Activated gamma-delta T cell (primary cell): ENCODE data around the gene EGLN1.
"Not testable (repeated sequence)": the region's sequence is repeated elsewhere in the genome, so short reads cannot be mapped to it uniquely, and the experiment has no call there.

Experiments used
- DNase-seq: peaks from one replicate; lab custom pipeline; 2025; lab: John Stamatoyannopoulos, UW

The EGLN1 gene

GRCh38 chr1:231363624-231364023 is 58.5 kb downstream of the EGLN1 start:
- no peak for DNase-seq

DNA sequence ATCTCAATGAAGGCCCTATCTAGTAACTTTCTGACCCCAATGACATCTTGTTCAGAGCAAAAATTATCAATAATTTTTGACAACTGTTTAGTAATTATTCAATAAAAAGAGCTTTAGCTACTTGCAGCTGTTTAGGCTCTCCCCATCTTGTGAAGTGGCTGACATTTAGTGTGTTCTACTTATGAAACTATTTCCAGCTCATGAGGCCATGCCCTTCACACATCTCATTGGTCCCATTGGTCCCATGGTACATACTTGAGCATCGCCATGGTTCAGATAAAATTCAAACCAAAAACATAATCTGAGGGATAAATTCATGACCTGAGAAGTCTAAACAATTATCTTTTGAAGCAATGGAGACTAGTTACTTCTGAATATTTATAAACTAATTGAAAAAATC is 59.8 kb downstream of the EGLN1 start:
- no peak for DNase-seq

DNA sequence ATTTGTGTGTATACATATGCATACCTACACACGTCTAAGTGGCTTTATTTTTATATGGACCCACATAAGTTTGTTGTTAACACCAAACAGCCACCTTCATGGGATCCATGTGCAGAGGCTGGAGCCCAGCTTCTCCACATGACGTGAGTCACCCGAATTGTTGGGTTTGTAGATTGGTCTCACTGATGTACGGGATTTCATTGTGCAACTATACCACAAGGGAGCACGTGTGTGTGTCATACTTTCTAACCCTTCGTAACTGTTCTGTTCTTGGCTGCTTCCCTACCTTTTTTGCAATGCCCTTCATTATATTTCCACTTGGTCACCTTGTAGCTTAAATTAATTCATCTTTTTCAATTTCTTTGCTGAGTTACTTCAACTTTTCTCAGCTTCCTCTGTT is 63.0 kb downstream of the EGLN1 start:
- DNase-seq: no peak

- no peak for DNase-seq
Observed at GRCh38 chr1:231357831-231358354, 64.2 kb downstream of the EGLN1 start.

DNA sequence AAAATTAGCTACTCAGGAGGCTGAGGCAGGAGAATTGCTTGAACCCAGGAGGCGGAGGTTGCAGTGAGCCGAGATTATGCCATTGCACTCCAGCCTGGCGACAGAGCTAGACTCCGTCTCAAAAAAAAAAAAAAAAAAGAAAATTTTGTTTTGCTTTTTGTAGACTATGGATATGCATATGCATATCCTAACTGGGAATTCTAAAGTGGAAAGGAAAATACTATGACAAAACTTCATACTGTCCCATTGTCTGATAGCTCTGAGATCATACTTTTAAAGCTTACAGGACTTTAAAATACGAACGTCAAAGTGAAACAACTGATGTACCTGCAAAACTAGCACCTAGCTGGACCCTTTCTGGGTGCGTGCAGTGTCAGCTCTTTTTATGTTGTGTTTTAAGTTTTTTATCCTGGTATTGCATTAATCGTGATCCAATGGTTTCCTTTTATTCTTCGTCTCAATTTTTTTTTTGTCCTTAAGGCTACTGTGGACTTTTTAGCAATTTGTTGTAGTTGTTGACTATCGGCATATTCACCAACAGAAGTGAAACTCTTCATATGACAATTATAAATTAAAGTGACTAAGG is 64.8 kb downstream of the EGLN1 start:
- DNase-seq: no peak

DNA sequence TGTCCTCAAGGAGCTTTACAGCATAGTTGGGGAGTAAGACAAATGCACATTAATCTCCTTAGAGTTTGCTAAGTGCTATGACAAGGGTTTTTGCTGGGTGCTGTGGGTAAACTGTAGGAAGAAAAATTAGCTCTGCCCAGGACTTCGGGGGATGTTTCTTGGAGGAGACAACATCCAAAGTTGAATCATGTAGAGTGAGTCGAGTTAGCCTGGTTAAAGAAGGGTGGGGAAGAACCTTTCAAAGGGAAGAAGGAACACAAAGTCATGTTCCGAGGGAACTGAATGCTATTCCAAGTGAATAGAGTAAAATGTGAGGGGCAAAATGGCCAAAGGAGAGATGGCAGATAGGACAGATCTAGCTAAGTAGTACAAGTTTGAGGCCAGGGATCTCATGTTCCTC is 66.9 kb downstream of the EGLN1 start:
- no peak for DNase-seq

- no peak for DNase-seq
Observed at GRCh38 chr1:231354330-231355020, 67.6 kb downstream of the EGLN1 start.

GRCh38 chr1:231353086-231353485 is 69.0 kb downstream of the EGLN1 start:
- no peak for DNase-seq

GRCh38 chr1:231351816-231352215 is 70.3 kb downstream of the EGLN1 start:
- DNase-seq: no peak

- DNase-seq: not testable (repeated sequence)
Observed at GRCh38 chr1:231348856-231349255, 73.2 kb downstream of the EGLN1 start.

GRCh38 chr1:231348442-231348841 is 73.6 kb downstream of the EGLN1 start:
- DNase-seq: no peak

DNA sequence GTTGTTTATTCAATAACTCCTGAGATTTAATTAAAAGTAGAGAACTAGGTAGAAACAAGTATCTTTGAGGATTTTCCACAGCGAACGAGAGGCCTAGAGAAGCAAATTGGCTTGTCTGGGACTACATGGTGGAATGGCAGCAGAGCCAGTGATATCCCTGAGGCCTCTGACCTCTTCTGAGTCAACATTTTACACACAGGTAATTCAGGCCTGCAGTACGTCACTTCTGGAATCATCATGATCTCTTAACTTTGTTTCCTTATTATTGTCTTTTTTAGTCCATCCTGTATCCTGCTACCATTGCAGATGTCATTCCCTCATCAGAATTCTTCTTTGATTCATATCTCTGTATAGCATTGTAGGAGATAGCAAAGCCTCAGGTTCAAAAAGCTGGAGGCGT is 74.1 kb downstream of the EGLN1 start:
- DNase-seq: no peak

DNA sequence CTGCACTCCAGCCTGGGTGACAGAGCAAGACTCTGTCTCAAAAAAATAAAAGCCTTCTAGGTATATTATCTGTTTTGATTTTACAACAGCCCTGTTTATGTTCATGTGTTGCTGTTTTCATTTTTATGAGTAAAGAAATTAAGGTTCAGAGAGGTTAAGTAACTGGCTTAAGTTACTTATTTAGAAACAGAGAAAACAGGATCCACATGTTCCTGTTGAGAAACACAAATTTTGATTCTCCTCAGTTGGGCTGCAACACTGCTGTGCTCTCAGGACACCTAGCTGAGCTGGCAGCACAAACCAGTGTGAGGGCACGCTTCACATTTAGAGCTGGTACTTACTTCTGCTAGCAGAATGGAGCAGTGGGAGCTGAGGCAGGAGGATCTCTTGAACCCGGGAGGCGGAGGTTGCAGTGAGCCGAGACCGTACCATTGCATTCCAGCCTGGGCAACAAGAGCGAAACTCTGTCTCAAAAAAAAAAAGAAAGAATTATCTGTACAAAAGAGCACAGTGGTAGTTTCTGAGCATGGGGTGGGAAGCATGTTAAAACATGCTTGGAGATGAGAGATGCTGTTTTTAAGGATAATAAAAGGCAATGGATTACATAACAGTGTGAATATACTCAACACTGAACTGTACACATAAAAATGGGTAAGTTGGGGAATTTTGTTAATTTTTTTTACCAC is 81.6 kb downstream of the EGLN1 start:
- no peak for DNase-seq

GRCh38 chr1:231338270-231339128 is 83.6 kb downstream of the EGLN1 start, which contains the start of gene SPRTN:
SPRTN (plus strand) TSS chr1:231338293; CDS start chr1:231338384, 91 bp downstream.
- DNase-seq: no peak

DNA sequence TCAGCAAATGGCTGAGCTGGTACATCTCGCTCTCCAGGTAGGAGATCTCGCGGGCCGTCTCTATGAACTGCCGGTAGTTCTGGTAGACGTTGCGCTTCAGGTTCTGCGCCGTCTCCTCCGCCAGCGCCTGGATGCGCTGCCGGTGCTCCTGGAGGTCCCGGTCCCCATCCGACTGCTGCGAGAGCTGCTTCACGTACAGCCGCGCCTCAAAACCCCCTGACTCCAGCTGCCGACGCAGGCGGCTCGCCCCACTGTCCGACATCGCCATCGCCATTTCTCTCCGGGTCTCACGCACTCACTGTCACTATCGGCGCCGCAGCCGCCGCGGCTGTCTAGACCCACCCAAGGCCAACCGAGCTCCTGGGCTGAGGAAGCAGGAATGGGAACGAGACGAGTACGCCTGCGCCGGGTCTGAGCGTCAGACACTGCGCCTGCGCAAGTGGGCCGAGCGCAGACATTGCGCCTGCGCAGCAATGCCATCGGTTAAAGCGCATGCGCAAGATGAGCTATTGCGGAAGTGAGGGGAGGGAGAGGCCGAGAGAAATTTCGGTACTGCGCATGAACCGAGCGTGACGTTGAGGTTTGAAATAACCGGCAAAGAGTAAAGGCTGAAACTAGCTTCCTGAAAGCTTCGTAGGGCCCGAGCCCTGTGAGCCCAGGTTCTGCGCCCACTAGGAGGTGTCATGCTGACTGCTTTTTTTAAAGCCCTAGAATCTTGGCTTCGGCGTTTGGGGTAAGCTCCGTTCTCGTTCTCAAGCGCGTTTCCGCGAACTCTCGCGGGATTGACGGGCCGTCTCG is 84.4 kb downstream of the EGLN1 start, which contains the start of gene EXOC8:
Gene EXOC8, minus strand, starts transcription at position 381 of the 798 bp plus-strand sequence. Its CDS starts 107 bp downstream, at position 274.
- peak; percentile 84 for DNase-seq

GRCh38 chr1:231337043-231337471 is 85.0 kb downstream of the EGLN1 start:
- DNase-seq: no peak

- no peak for DNase-seq
Observed at GRCh38 chr1:231335663-231336602, 86.2 kb downstream of the EGLN1 start.

DNA sequence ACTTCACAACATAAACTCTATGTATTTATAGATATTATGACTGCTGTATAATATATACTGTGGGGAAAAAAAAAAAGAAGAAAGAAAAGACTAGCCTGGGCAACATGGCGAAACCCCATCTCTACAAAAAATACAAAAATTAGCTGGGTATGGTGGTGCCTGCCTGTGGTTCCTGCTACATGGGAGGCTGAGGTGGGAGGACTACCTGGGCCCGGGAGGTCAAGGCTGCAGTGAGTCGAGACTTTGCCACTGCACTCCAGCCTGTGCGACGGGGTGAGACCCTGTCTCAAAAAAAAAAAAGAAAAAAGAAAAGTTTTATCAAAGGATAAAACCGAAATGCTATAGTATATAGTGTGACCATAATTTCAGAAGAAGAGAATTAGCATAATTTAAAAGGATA is 87.1 kb downstream of the EGLN1 start:
- no peak for DNase-seq

DNA sequence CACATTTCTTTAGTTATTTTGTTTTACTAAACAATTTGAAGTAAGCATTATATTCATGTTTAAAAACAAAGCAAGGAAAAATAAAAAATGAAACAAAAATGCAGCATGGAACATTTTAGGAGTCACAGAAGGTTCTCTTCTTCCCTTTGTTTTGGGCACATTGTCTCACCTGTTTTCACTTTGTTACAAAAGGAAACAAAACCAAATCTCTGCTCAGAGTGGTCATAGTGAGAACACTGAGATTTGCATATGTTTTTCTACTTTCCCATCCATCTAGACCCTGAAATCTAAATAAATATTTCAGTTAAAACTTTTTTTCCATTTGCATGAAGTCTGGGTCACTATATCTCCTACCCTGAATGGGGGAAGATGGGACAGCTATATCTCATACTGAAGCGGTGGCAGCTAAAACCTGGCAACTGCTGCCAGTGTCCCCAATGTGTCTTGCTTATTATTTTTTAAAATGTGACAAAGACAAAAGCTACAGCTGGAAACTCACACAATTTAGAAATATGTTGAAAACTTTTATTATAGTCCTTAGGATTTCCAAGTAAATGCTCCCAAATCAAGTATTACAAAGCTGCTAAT is 87.9 kb downstream of the EGLN1 start:
- DNase-seq: no peak
